A172 (cell line): ENCODE data around the gene CCNE1. TPM values are rescaled to one million over a fixed set of nuclear protein-coding genes. Genes with fewer than 3 reads are reported as not detected.
A peak's percentile ranks its signal among the peaks of the same experiment; 100 is the strongest.

Experiments
- DNase-seq: peaks from one replicate; pipeline ENCODE4 v3.0.0-alpha.2; 2015; ENCODE audit warnings: low spot score
- total RNA-seq: library from RNA; depleted of rRNA; stranded (reverse); fragments of >200 nt; shearing (Covaris generic); gene quantifications from 2 replicates; pipeline ENCODE4 v1.2.3, GENCODE V29; 2014; rRNA removed

CCNE1 gene
- 50.2 and 56.3 TPM in 2 replicates for total RNA-seq

DNA sequence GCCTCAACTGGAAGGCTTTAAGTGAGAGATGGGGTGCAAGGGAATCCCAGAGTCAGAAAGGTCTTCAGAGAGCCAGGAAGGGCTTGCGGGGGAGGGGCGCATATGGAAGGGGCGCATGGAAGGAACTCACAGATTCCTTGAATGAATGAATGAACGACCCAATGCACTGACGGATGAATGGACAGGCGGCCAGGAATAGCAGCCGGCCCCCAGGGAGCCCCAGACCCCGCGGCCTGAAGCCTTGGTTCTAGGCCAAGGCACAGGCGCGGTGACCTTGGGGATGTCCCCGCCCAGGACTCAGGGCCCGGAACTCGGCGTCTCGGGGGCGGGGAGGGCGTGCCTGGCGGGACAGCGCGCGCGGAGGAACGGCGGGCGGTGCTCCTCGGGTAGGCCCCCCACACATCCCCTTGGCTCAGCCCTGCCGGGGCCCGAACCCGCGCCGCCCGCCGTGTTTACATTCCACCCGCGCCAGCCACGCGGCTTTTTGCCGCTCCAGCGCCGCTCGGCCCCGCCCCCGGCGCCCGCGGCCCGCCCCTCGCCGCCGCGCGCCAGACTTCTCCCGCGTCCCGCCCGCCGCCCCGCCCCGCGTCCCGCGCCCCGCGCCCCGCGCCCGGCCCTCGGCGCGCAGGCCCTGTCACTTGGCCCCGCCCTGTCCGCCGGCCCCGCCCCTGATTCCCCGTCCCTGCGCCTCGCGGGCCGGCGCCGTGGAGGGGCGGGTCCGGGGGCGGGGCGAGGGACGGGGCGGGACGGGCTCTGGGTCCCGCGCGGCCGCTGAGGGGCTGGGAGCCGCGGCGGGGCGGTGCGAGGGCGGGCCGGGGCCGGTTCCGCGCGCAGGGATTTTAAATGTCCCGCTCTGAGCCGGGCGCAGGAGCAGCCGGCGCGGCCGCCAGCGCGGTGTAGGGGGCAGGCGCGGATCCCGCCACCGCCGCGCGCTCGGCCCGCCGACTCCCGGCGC, at the start of gene CCNE1:
Gene CCNE1 (plus strand): TSS at position 867 of the 955 bp plus-strand sequence. CDS start 565 bp downstream, outside the sequence.
- DNase-seq = peak; percentile 60

DNA sequence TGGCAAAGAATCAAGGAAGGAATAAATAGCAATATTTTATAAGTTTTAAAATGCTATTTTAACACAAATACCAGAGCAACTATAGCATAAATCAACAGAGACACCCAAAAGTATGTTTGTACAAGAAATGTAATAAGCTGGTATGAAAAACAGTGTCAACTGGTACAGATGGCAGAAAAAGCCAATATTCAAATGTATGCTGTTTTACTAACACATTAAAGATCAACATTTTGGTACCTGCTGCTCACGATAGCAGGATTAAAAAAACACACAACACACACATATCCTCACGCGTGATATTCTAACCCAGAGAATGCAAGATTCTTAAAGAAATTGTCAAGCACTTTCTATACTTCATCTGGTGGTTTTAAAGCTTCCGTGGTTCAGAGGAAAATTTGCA, 48.6 kb upstream of the CCNE1 start:
- no peak for DNase-seq

DNA sequence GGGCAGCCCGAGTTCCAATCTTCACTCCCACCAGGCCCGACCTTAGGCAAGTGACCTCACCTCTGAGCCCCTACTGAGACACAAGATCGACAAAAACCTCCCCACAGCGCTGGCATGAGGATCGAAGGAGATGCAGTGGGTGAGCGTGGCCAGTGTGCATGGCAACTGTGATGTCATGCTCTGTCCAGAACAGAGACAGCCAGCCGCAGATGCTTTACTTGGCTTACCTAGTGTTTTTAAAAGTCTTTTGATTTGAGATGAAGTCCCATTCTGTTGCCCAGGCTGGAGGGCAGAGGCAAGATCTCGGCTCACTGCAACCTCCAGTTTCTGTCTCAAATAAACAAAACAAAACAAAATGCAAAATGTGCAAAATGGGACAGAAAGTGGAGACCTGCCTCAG, 47.4 kb upstream of the CCNE1 start:
- DNase-seq = no peak

DNA sequence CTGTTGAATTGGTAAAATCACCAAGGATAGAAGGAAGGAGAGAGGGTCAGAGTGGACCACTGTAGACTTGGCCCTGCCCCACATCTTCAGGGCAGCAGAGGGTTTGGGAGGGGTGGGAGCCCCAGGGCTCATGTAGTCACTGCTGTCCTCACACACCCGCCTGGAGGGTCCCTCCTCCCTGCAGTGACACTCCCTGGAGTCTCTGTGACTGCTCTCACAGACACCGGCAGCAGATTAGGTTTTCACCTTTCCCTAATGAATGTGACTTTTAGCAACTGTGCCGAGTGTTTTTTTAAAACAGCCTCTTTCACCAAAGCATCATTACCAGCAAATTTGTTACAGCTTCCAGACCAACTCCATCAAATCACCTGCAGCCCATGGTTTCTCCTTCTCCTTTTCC, 45.7 kb upstream of the CCNE1 start:
- DNase-seq = no peak

DNA sequence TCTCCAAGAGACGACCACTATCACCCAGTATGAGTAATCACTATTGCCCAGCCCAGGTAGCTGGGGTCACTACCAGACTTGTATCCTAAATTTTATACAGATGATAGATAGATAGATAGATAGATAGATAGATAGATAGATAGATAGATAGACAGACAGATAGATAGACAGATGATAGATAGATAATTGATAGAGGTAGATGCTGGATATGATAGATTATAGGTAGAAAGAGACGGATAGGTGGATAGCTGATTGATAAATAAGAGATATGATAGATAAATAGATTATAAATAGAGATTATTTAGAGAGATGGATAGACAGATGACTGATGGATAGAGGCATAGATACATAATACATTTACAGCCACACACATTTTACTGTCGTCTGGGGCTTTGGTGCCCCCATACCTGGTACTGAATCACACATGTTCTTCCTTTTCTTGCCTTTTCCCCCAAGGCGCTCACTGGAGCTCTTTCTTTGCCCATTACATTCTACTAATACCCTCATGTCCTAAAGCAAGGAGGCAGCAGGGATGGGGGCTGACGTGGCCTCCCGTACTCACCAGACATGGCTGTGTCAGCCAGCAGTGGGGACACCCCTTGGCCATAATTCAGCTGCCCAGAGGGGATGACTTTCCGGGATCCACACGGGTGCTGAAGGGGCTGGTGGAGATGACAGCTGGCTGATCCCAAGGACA, 44.6 kb upstream of the CCNE1 start:
- no peak for DNase-seq

DNA sequence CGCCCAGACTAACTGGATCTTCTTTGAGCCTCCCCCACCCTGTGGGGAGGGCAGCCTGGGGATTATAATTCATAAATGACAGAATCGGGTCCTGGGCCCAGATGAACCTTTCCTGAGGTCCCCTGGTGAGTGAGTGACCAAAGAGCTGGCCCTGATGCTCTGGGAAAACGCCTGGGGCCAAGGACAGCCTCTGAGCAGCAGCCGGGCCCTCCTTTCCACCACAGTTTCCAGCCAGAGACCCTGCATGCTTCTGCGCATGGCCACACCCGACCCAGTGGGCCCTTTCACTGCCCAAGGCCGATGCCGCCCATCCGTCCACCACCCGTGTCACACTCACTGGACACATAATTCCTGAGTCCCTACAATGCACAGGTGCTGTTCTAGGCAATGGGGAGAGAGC, 43.6 kb upstream of the CCNE1 start:
- DNase-seq = no peak

DNA sequence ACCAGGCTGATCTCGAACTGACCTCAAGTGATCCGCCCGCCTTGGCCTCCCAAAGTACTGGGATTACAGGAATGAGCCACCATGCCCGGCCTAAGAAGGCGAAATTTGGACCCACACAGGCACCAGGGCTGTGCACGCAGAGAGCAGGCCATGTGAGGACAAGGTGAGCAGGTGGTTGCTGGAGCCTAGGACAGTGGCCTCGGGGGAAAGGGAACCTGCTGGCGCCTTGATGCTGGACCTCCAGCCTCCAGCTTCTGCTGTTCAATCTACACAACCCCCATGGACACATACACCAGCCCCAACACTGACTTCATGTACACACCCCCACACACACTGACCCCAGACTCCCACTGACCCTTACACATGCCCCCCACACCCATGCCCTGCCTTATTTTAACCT, 41.8 kb upstream of the CCNE1 start:
- DNase-seq = no peak

DNA sequence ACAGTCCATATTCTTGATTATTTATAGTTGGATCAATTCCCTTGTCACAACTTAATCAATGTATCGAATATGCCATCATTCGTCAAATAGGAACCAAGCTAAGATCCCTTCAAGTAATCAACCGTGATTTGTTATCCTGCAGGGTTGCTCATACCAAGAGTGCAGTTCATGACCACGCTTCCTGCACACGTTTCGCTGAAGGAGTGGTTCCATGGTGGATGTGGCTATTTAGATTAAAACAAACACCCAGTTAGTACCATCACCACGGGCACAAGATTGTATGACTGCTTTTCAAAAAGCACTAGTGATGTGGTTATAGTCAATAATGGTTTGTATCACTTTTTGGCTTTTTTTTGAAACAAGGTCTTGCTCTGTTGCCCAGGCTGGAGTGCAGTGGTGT, 41.1 kb upstream of the CCNE1 start:
- no peak for DNase-seq

DNA sequence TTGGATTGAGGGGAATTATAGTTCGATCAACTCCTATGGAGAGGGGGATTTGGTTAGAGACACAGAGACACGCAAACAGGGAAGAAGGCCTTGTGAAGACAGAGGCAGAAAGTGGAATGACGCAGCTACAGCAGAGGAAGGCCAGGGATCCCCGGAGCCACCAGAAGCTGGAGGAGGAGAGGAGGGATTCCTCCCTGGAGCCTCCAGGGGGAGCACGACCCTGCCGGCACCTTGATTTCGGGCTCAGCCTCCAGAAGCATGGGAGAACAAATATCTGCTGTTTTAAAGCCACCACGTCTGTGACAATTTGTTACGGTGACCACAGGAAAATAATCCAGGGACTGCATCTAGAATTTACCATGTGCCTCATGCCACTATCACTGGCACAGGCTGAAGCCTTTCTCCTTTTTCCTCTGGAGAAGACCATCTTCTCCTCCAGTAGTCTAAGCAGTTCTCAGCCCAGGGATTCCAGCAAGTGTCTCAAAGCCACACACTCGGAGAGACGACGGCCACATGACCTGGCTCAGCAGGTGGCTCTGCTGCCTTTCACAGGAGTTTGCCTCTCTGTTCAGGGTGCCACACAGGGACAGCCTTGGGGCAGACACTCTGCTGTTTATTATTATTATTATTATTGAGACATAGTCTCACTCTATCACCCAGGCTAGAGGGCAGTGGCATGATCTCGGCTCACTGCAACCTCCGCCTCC, 39.9 kb upstream of the CCNE1 start:
- peak; percentile 51 for DNase-seq

DNA sequence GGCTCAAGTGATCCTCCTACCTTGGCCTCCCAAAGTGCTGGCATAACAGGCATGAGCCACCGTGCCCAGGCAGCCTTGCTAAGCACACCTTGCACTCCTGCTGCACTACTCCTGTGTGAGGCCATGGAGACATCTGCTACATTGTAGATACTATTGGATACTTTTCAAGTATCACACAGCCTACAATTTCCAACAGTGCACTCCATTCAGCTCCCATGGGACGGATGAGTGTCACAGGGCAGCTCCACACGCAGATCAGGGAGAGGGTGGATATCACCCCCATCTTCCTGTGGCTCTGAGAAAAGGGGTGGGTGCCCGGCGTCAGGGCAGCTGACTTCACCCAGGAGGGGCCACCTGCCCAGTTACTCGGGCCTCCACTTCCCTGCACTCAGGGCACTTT, 39.1 kb upstream of the CCNE1 start:
- DNase-seq = no peak

DNA sequence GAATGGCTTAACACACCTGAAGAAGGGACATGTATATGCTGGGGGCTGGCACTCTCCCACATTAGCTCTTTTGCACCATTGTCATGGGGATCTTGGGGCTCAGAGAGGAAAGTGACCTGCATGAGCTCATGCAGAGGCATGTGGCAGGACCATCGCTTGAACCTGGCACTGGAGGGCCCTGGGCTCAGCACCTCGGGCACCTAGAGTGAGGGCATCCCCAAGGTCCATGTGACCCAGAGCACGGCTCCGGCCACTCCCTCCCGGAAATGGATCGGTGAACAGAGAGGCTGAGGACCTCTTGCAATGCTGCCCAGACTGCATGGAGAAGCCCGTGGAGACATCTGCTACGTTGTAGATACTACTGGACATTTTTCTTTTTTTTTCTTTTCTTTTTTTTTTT, 38.6 kb upstream of the CCNE1 start:
- no peak for DNase-seq

DNA sequence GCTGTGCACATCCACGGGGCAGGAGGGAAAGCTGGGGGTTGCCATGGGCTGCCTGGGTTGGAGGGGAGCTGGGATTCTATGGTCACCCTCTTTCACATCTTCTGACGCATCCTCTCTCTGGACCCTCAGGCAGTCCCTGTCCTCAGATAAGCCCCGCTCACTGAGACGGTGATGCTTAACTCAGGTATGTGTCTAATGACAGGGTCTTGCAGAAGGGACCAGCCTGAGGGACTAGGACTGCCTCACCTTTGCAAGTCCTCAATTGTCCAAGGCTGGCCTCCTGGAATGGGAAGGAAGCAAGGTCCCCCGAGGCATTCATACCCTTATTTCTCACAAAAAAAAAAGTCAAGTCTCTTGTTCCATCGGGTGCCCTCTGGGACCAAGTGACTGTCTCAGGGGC, 37.7 kb upstream of the CCNE1 start:
- no peak for DNase-seq

DNA sequence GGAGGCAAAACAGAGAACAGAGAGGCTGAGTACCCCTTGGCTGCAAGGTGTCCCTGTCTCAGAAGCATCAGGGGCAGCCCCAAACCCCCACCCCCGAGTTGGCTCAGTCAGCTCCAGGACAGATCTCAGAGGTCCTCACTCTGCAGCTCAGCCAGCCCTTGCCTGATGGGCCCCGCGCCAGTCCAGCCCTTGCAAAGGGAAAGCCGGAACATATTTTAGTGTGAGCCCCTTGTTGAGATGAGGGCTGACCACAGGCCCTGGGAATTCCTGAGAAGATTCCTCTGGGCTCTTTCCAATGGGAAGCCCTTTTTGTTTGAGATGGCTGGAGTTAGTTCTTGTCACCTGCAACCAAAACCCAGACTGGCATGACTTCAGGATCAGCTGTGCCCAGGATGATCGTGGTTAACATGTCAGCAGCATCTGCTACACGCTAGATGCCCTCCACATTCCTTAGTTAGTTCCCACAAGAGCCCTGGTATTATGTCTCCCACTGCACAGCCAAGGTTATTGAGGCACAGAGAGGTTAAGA, 33.9 kb upstream of the CCNE1 start:
- no peak for DNase-seq

DNA sequence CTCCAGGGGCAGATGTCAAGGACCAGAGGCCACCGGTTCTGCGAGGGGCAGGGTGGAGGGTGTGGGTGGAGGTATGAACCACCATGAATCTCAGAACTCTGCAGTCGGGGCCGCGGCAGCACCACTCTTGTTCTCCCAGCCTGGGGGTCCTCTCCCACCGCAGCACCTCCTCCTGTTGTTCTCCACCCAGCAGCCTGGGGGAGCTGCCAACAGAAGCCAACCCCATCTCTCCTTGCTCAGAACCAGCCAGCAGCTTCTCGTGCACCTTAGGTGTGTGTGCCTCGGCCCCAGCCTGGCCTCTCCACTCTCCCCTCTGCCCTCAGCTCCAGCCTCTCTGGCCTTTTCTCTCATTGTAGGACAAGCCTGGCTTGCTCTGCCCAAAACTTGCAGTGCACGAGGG, 31.9 kb upstream of the CCNE1 start:
- no peak for DNase-seq

DNA sequence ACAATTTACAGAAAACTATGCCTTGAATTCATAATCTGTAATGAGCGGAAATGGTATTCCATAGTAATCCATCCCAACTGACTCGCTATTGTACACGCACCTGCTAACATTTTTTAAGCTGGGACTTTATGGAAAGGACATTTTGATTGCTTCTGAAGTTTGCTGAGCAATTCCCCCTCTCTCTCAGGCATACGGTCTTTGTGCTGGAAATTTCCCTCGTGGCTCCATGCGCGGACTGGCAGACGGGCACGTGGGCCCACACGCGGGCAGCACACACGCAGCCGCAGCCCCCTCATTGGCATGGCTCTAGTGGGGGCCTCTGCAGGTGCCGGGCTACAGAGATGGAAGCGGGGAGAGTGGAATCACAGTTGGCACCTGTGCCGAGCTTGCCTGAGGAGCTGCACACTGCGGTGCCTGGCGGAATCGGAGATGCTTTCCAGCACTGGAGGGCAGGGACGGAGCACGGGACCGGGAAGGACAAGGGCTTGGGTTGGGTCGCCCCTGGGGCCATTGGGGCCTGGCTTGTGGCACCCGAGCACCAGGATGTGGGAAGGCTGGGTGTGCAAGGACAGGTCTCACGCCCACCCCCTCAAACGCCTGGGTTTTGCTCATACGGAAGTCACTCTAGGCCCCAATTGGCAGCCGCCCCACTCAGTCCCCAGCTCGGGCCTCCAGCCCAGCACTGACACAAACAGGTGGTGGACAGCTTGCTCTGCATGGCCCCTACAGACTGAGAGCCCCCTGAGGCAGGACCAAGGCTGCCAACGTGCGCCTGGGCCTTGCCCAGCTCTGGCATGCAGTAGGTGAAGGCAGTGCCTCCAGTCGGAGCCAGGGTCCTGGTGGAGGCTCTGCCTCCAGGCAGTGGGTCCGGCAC, 30.2 kb upstream of the CCNE1 start:
- DNase-seq = no peak

DNA sequence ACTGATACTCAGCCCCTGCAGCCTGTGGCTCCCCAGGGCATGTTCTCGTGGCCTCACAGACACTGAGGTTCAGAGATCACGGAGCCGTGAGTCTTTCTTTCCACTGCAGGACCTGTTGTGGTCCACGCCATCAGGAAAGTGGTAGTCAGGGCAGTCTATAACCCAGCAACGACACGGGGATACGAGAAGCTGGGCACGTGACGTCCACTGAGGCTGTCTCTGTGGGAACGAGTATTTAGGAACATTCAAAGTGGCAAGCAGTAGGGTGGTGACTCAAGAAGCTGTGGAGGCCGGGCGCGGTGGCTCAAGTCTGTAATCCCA, 29.6 kb upstream of the CCNE1 start:
- DNase-seq = no peak

DNA sequence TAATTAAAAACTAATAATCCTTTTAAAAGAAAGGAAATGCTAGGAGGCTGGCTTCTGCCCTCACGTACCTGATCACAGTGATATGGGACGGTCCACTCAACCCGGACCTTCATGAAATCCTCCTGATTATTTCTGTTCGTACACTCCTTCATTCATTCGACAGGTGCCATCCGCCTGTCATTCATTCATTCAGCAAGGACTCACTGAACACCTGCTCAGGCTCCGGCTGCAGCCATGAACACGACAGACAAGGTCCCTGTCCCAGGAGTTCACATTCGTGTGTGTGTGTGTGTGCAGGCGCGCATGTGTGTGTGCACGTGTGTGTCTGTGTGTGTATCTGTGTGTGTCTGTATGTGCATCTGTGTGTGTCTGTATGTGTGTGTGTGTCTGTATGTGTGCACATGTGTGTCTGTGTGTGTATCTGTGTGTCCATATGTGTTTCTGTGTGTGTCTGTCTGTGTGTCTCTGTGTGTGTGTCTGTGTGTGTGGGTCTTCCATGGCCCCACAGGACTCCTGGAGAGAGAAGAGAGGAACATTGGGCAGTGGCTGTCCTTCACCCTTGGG, 28.1 kb upstream of the CCNE1 start:
- DNase-seq = no peak

DNA sequence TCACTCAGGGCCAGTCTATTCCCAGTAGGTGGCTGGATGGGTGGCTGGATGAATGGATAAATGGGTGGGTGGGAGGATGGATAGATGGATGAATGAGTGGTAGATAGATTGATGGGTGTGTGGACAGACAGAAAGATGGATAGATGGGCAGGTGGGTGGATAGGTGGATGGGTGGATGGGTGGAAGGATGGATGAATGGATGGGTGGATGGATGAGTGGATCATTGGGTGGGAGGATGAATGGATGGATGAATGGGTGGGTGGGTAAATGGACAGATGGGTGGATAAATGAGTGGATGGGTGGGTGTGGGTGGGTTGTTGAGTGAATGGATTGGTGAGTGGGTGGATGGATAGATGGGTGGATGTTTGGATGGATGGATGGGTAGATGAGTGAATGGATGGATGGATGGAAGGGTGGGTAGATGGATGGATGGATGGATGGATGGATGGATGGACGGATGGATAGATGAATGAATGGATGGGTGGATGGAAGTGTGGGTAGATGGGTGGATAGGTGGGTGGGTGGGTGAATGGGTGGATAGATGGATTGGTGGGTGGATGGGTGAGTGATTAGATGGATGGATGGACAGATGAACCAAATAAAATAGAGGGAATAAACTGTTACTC, 27.1 kb upstream of the CCNE1 start:
- no peak for DNase-seq

DNA sequence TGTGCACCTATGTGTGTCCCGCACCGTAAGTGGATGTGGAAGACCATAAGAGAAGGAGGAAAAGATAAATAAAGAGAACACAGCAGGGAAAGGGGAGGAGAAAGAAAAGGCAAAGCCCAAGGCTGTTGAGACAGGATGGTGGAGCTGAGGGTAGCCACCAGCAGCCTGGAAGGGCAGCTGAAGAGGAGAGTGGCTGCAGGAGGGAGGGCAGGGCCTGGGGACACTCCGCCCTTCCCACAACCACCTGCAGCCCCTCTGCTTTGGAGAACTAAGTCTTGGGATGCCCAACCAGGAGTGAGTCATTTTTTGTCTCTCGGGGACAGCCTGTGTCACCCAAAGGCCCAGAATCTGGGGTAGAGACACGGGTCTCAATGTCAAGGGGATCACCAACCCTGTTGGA, 26.4 kb upstream of the CCNE1 start:
- no peak for DNase-seq

DNA sequence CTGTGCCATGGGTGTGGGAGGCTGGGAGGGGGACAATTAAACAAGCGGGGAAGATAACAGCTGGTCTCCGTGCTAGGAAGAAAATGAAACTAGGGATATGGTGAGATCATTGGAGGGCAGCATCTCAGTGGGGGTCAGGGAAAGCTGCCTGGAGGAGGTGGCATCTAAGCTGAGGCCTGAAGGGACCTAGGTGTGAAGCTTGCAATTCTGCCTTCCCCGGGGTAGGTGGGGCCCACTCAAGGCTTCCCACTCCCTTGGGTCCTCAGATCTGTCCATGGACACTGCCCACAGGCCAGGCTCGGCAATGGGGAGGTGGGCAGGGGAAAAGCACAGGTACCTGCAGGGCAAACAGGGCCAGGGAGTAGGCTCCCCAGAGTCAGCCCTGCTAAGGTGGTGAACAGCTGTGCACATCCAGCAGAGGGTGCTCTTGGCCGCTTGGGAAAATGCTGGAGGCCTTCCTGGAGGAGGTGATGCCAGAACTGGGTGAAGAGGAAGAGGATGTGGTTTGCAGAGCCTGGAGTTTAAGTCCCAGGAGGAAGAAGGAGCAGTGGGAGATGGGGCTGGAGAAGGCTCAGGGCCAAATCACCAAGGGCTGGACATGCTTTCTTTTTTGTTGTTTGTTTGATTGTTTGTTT, 25.7 kb upstream of the CCNE1 start:
- DNase-seq = peak; percentile 30
